Endothelial cell (in vitro differentiated cells): ENCODE results near the gene SGCB. TPM values are rescaled to one million over a fixed set of nuclear protein-coding genes. Genes with fewer than 3 reads are reported as not detected.

Experiments used
- DNase-seq: peaks from one replicate; pipeline ENCODE4 v3.0.0; 2021; ENCODE audit warnings: low spot score
- H3K27ac Mint-ChIP-seq: one replicate; pipeline ENCODE4 v1.8.0; 2021; ENCODE audit warnings: mixed read lengths, inconsistent platforms; ENCODE audit not compliant: unreplicated experiment
- H3K27me3 Mint-ChIP-seq: one replicate; pipeline ENCODE4 v1.8.0; 2021; ENCODE audit warnings: mild to moderate bottlenecking, moderate library complexity, mixed read lengths, inconsistent platforms; ENCODE audit not compliant: unreplicated experiment
- H3K36me3 Mint-ChIP-seq: one replicate; pipeline ENCODE4 v1.8.0; 2021; ENCODE audit warnings: mild to moderate bottlenecking, low read depth, mixed read lengths, inconsistent platforms; ENCODE audit not compliant: unreplicated experiment
- H3K4me1 Mint-ChIP-seq: one replicate; pipeline ENCODE4 v1.8.0; 2021; ENCODE audit warnings: mild to moderate bottlenecking, mixed read lengths, inconsistent platforms; ENCODE audit not compliant: unreplicated experiment
- H3K4me3 Mint-ChIP-seq: one replicate; pipeline ENCODE4 v1.8.0; 2021; ENCODE audit warnings: mild to moderate bottlenecking, mixed read lengths, inconsistent platforms; ENCODE audit not compliant: unreplicated experiment
- H3K9me3 Mint-ChIP-seq: one replicate; pipeline ENCODE4 v1.8.0; 2021; ENCODE audit warnings: mixed read lengths, inconsistent platforms; ENCODE audit not compliant: unreplicated experiment
- total RNA-seq: library from RNA; stranded (reverse); fragmentation: NEBNext Ultra II Directional; extraction: Animal tissue kit (Norgen Biotek cat#: 25700); gene quantifications from one replicate; pipeline ENCODE4 v1.2.1, GENCODE V29; 2021; ENCODE audit not compliant: unreplicated experiment
- TF ChIP-seq, protein P1 (sequence below): fragments of 200-600 bp; sonication (generic); IDR thresholded peaks from one replicate; pipeline ENCODE4 v1.5.0; 2021; ENCODE audit warnings: antibody characterized with exemption; ENCODE audit not compliant: unreplicated experiment

Gene SGCB
- total RNA-seq, 1 donor from 2014 or later: 55.4 TPM

DNA sequence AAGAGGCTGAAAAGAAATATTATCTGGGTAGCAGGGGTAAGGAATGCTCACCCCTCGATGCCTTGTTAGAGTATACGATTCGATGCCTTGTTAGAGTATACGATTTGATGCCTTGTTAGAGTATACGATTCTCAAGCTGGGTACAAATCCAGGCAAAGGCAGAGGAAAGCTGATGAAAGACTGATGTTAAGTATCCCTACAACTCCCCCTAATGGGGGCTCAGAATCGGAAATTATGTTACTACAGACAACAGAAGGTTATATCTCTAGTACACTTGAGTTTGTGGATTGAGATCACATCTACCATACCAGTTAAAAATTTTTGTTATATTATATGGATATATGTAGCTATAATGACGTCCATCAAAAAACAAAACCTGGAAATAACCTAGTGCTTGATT lies 22.7 kb downstream of the SGCB start:
- TF ChIP-seq, protein P1, sequence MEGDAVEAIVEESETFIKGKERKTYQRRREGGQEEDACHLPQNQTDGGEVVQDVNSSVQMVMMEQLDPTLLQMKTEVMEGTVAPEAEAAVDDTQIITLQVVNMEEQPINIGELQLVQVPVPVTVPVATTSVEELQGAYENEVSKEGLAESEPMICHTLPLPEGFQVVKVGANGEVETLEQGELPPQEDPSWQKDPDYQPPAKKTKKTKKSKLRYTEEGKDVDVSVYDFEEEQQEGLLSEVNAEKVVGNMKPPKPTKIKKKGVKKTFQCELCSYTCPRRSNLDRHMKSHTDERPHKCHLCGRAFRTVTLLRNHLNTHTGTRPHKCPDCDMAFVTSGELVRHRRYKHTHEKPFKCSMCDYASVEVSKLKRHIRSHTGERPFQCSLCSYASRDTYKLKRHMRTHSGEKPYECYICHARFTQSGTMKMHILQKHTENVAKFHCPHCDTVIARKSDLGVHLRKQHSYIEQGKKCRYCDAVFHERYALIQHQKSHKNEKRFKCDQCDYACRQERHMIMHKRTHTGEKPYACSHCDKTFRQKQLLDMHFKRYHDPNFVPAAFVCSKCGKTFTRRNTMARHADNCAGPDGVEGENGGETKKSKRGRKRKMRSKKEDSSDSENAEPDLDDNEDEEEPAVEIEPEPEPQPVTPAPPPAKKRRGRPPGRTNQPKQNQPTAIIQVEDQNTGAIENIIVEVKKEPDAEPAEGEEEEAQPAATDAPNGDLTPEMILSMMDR: no peak
- H3K27me3 Mint-ChIP-seq: peaks cover 2% of the 10 kb centered on the region
- H3K36me3 Mint-ChIP-seq: peaks cover 2% of the 10 kb centered on the region
- no peak for DNase-seq
- H3K27ac Mint-ChIP-seq: no peak overlapping the region
- no peaks in the 10 kb centered on the region for H3K9me3 Mint-ChIP-seq
- no peaks in the 10 kb centered on the region for H3K4me1 Mint-ChIP-seq
- no peak overlapping the region for H3K4me3 Mint-ChIP-seq

GRCh38 chr4:52014903-52015302 lies 23.2 kb downstream of the SGCB start:
- Mint-ChIP-seq H3K9me3 (no peaks in the 10 kb centered on the region), H3K27ac (no peak overlapping the region)

DNA sequence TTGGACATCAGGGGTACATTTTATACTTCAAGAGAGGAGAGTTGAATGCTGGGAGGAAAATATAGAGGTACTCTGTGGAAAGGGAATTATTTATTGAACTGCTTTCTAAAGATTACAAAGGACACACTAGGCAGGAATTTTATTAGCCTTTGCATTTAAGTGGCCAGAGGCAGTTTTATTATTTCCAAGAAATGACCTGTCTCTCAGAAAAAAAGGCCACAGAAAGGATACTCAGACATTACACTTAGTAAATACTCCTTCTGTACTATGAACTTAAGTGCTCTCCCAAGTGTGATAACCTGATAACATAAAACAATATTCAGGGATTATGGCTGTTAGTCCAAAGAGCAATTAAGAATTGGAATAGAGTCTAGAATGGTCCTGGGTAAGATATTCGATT lies 25.4 kb downstream of the SGCB start:
- H3K36me3 Mint-ChIP-seq: no peaks in the 10 kb centered on the region
- no peak overlapping the region for H3K27ac Mint-ChIP-seq
- TF ChIP-seq, protein P1: no peak
- no peak overlapping the region for H3K4me3 Mint-ChIP-seq
- H3K27me3 Mint-ChIP-seq: peaks cover 2% of the 10 kb centered on the region
- DNase-seq: no peak
- no peaks in the 10 kb centered on the region for H3K4me1 Mint-ChIP-seq
- H3K9me3 Mint-ChIP-seq: no peaks in the 10 kb centered on the region

More at GRCh38 chr4:52014903-52015302, 23.2 kb downstream of the SGCB start:
- TF ChIP-seq, protein P1: no peak
- peaks cover 2% of the 10 kb centered on the region for H3K27me3 Mint-ChIP-seq
- no peaks in the 10 kb centered on the region for H3K36me3 Mint-ChIP-seq
- H3K4me3 Mint-ChIP-seq: no peak overlapping the region
- no peaks in the 10 kb centered on the region for H3K4me1 Mint-ChIP-seq
- DNase-seq: no peak

DNA sequence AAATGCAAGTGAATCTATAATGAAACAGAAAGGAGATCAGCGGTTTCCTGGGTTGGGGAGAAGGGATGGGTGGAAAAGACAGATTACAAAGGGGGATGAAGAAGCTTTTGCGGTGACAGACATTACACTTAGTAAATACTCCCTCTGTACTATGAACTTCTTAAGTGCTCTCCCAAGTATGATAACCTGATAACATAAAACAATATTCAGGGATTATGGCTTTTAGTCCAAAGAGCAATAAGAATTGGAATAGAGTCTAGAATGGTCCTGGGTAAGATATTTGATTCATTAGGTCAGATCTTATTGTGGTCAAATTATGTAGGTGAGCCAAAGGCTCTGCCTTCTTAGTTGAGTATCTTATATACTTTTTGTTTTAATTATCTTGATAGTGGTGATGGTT lies 27.1 kb downstream of the SGCB start:
- Mint-ChIP-seq H3K9me3 (no peaks in the 10 kb centered on the region), H3K27me3 (peaks cover 2% of the 10 kb centered on the region), H3K4me1 (no peaks in the 10 kb centered on the region), H3K36me3 (no peaks in the 10 kb centered on the region), H3K27ac (no peak overlapping the region), H3K4me3 (no peak overlapping the region)
- TF ChIP-seq, protein P1: no peak
- DNase-seq: no peak

DNA sequence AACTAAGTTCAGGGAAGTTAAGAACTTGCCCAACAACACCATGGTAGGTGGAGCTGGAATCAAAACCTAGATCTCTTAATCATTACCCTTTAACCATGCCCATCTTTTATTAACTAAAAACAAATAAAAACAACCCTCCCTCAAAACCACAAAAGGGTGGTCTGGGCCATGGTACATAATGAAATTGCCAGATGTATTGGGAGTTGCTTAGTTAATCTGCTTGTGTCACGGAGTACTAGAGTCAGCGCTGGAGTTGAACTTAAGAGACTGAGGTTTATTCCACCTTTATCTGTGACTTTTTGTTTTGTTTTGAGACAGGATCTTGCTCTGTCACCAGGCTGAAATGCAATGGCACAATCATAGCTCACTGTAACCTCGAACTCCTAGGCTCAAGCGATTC lies 31.2 kb downstream of the SGCB start:
- Mint-ChIP-seq H3K4me1 (peaks cover 5% of the 10 kb centered on the region), H3K36me3 (no peaks in the 10 kb centered on the region), H3K27ac (no peak overlapping the region), H3K9me3 (no peaks in the 10 kb centered on the region), H3K27me3 (no peaks in the 10 kb centered on the region), H3K4me3 (no peak overlapping the region)
- DNase-seq: no peak
- TF ChIP-seq, protein P1: no peak
